HEK293T (cell line): ENCODE measurements around the gene SELENOP.

Source experiments
- ARNT ChIP-seq: fragments of 450-650 bp; IDR thresholded peaks from 2 replicates; pipeline ENCODE4 v1.6.1; 2017; ENCODE audit warnings: mild to moderate bottlenecking
- BHLHE40 ChIP-seq: fragments of 450-650 bp; IDR thresholded peaks from 2 replicates; pipeline ENCODE4 v1.6.1; 2016; ENCODE audit warnings: mild to moderate bottlenecking, moderate library complexity, borderline replicate concordance
- ELF4 ChIP-seq: fragments of 450-650 bp; IDR thresholded peaks from 2 replicates; pipeline ENCODE4 v1.6.1; 2017; ENCODE audit warnings: antibody characterized with exemption
- LEF1 ChIP-seq: fragments of 450-650 bp; IDR thresholded peaks from 2 replicates; pipeline ENCODE4 v1.6.1; 2017; ENCODE audit warnings: mild to moderate bottlenecking, borderline replicate concordance
- NFRKB ChIP-seq: fragments of 450-650 bp; IDR thresholded peaks from 2 replicates; pipeline ENCODE4 v1.6.1; 2016; ENCODE audit warnings: mild to moderate bottlenecking, moderate library complexity
- SP1 ChIP-seq: fragments of 450-650 bp; IDR thresholded peaks from 2 replicates; pipeline ENCODE4 v1.6.1; 2017
- SUZ12 ChIP-seq: fragments of 450-650 bp; IDR thresholded peaks from 2 replicates; pipeline ENCODE4 v1.6.1; 2016; ENCODE audit warnings: mild to moderate bottlenecking
- ZNF384 ChIP-seq: fragments of 450-650 bp; IDR thresholded peaks from 2 replicates; pipeline ENCODE4 v1.6.1; 2016

- TF ChIP-seq SUZ12 (no peak), SP1 (no peak), LEF1 (no peak), ELF4 (no peak), ZNF384 (no peak), BHLHE40 (no peak), ARNT (no peak), NFRKB (no peak)
Measured at GRCh38 chr5:42843675-42844292, 32.1 kb upstream of the SELENOP start.
